ENCODE data around the gene INHBC.
A peak's percentile ranks its signal among the peaks of the same experiment; 100 is the strongest.

Gene INHBC

DNA sequence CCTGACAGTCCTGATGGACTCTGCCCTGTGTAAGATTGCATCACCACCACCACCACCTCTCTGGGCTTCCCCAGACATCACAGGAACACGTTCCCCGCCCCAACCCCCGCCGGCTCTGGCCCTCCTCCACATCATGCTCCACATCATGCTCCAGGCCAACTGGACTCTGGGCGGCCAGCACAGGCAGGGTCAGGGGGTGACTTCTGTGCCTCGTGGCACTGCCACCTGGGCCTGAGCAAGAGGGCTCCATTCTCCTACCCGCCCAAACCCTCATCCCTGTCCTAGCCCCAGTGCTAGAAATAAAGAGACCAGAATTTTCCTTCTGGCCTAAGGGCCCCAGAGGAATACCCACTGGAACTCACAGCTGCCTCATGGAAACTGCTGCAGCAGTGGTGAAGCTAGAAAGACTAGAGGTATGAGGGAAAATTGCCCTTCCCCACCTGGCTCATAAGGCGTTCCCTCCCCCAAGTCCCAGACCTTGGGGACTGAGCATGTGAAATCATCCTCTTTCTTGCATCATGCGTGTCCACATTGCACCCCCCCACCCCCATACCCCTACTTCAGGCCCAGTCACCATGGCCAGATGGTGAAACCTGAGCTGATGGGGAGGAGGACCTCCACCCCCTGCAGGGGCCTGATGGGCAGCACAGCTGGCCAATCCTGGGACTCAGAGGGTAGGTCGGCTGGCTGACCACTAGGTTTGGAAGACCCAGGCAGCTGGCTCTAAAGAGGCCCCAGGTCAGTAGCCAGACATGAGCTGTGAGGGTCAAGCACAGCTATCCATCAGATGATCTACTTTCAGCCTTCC lies 20.2 kb downstream of the INHBC start, which contains the start of gene INHBE:
INHBE (plus strand) TSS at position 742 of the 808 bp plus-strand sequence. CDS start 230 bp downstream, outside the sequence.
- no peak for DNase-seq (ENCODE audit: low read depth in 2 of 2)

DNA sequence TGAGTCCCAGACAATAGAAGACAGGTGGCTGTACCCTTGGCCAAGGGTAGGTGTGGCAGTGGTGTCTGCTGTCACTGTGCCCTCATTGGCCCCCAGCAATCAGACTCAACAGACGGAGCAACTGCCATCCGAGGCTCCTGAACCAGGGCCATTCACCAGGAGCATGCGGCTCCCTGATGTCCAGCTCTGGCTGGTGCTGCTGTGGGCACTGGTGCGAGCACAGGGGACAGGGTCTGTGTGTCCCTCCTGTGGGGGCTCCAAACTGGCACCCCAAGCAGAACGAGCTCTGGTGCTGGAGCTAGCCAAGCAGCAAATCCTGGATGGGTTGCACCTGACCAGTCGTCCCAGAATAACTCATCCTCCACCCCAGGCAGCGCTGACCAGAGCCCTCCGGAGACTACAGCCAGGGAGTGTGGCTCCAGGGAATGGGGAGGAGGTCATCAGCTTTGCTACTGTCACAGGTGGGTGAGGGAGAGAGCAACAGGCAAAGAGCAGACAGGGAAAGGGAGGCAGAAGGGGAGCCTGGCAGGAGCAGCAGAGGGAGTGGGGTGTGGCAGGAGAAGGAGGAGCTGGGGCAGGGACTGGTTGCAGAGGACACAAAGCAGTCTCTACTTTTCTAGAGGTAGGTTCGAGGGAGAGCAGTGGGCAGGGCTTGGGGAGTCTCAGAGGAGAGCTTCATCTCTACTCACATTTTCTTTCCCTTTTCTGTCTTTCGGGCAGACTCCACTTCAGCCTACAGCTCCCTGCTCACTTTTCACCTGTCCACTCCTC lies 21.0 kb downstream of the INHBC start:
- DNase-seq (ENCODE audit: low read depth in 2 of 2): no peak

DNA sequence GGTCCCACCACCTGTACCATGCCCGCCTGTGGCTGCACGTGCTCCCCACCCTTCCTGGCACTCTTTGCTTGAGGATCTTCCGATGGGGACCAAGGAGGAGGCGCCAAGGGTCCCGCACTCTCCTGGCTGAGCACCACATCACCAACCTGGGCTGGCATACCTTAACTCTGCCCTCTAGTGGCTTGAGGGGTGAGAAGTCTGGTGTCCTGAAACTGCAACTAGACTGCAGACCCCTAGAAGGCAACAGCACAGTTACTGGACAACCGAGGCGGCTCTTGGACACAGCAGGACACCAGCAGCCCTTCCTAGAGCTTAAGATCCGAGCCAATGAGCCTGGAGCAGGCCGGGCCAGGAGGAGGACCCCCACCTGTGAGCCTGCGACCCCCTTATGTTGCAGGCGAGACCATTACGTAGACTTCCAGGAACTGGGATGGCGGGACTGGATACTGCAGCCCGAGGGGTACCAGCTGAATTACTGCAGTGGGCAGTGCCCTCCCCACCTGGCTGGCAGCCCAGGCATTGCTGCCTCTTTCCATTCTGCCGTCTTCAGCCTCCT lies 21.6 kb downstream of the INHBC start:
- DNase-seq (ENCODE audit: low read depth in 2 of 2): no peak

DNA sequence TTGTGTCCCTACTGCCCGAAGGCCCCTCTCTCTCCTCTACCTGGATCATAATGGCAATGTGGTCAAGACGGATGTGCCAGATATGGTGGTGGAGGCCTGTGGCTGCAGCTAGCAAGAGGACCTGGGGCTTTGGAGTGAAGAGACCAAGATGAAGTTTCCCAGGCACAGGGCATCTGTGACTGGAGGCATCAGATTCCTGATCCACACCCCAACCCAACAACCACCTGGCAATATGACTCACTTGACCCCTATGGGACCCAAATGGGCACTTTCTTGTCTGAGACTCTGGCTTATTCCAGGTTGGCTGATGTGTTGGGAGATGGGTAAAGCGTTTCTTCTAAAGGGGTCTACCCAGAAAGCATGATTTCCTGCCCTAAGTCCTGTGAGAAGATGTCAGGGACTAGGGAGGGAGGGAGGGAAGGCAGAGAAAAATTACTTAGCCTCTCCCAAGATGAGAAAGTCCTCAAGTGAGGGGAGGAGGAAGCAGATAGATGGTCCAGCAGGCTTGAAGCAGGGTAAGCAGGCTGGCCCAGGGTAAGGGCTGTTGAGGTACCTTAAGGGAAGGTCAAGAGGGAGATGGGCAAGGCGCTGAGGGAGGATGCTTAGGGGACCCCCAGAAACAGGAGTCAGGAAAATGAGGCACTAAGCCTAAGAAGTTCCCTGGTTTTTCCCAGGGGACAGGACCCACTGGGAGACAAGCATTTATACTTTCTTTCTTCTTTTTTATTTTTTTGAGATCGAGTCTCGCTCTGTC lies 22.3 kb downstream of the INHBC start:
- DNase-seq (ENCODE audit: low read depth in 2 of 2): no peak

DNA sequence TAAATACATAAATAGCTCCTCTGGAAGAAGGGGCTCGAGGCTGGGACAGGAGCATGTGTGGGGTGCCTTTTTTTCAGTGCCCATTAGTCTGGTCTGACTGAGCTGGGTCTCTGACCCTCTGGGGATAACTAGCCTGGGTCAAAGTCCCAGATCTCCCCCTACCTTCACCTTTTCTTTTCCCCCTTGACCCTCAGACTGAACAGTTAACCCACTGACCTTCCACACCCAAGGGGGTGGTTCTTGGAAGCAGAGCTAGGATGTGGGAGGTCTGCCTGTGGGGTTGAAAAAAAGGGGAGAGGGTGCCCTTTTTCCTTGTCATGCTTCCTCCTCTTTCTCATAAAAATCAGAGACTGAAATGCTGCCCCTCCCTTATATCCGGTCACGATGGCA lies 24.1 kb downstream of the INHBC start:
- no peak for DNase-seq (ENCODE audit: low read depth in 2 of 2)

DNA sequence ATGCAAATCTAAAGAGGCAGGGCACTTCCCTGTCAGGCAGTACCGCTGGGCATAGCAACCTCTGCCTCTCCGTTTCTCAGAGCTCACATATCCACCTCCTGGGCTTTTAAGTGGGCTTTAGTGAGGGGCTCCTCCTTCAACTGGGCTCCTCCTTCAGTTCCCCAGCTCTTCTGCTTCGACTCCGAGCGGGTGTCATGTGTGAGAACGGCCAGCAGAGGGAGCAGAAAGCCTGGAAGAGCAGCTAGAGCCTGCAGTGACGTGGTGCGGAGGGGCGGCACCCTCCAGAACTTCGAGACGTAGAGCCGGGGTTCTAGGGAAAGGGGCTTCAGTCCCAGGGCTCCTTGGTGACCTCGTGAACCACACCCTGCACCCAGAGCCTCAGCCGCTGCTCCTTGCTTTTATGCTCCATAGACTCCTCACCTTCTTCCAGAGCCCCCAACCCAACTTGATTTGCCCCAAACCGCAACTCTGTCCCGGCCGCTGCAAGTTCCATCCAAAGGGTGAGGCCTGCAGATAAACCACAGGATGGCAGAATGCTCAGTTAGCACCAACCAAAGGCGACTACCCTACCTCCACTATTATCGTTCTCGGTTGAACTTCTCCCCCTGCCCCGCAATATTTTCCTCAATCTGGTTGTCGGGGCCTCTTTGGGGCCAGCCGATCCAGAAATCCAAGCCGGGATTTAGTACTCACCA lies 24.6 kb downstream of the INHBC start:
- DNase-seq (ENCODE audit: low read depth in 2 of 2): peak; percentile 77 to 90

DNA sequence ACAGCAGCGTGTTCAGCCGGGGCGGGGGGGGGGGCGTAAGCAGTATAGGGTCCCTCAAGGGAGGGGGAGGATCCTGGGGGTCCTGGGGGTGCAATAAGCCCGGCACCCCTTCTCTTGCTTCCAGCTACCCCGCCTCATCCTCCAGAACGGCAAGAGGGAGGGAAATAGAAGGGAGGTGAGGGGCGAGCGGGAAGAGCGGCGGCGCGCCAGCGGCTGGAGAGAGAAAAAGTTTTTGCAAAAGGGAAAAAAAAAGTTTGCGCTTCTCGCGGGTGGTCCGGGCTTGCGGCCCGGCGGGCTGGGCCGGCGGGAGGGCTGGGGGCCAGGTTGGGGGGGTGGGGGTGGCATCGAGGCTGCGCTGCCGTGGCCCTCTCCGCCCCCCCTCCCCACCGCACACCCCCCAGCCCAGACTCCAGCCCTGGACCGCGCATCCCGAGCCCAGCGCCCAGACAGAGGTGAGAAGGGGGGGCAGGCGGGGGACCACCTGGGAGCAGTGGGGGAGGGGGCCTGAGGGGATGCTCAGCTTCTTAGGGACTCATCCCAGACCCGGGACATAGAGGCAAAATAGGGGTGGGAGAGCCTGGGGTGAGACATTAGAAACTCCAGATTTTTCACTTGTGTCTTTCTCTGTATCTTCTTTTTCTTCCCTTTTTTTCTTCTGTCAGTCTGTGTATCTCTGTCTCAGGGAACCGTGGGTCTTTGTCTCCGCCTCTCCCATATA lies 25.3 kb downstream of the INHBC start, which contains the start of gene GLI1:
GLI1 (plus strand) TSS at position 36 of the 718 bp plus-strand sequence. CDS start 3,907 bp downstream, outside the sequence.
- DNase-seq (ENCODE audit: low read depth in 2 of 2): no peak

DNA sequence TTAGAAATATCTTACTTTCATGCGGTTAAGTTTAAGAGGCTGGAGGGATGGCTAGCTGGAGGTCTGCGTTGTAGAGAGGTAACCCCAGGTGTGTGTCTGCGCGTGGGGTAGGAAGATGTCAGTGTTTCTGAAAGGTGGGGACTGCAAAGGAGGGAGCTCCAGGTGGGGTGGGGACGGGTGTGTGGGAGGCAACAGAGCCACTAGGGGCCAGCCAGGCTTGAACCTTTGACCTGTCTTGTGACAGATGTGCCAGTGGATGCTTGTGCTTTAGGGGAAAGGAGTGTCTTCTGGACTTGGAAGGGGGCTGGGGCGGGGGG lies 25.8 kb downstream of the INHBC start:
- no peak for DNase-seq (ENCODE audit: low read depth in 2 of 2)

DNA sequence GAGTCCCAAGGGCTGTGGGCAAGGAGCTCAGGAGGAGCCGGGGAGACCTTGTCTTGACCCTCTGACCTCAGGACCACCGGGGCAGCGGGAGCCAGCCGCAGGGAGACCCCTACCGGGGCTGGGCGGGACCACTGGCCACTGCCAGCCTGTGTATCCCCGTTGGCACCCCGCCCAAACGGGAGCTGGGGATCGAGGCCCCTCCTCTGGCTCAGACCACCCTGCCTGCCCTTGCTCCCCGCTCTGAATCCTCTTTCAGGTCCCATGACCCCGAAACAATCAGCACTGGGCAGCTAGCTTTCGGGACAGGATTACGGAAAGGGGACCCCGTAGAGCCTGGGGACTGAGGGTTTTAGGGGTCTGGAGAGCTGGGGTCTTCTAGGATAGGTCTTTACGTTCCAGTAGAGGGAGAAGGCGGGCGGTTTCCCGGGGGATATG lies 26.3 kb downstream of the INHBC start:
- DNase-seq (ENCODE audit: low read depth in 2 of 2): no peak

DNA sequence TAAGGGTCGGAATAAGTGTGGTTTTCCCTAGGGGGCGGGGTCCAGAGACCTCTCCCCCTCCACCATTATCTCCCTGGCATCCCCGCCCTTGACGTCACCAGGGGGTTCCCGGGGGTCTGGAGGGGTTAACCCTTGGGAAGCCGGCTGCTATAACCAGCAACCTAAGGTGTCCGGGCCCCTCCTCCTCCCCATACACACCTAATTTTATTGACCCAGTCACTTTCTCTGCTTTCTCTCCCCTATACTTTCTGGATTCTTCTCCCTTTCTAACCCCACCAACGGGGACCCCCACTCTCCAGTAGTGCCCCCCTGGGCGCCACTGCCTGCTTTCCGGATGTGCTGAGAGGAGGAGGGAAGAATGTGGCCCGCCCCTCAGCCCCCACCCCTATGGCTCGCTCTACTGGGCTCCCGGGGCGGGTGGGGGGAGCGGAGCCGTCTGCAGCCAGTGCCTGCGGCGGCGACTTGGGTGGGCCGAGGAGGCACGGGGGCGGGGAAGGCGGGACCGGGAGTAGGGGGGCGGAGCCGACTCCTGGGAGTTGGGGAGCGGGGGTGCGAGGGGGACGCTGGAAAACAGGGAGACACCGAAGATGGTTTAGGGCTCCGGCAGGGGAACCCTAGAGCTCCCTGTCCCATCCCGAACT lies 26.8 kb downstream of the INHBC start:
- DNase-seq (ENCODE audit: low read depth in 2 of 2): no peak

DNA sequence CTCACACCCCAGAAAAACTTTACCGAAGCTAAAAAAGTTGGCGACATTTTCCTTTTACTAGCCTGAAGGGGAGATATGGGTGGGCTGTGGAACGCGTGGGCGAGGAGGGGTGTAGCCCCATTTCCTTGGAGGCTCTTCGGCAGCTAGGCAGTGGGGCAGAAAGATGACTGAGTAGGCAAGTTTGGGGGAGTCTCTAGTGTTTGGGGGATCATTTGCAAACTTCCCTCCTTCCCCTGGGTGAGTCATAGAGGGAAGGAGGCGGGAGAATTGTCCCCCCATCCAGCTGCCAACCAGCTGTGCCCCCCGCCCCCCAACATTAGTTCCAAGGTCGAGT lies 27.3 kb downstream of the INHBC start:
- DNase-seq (ENCODE audit: low read depth in 2 of 2): no peak

DNA sequence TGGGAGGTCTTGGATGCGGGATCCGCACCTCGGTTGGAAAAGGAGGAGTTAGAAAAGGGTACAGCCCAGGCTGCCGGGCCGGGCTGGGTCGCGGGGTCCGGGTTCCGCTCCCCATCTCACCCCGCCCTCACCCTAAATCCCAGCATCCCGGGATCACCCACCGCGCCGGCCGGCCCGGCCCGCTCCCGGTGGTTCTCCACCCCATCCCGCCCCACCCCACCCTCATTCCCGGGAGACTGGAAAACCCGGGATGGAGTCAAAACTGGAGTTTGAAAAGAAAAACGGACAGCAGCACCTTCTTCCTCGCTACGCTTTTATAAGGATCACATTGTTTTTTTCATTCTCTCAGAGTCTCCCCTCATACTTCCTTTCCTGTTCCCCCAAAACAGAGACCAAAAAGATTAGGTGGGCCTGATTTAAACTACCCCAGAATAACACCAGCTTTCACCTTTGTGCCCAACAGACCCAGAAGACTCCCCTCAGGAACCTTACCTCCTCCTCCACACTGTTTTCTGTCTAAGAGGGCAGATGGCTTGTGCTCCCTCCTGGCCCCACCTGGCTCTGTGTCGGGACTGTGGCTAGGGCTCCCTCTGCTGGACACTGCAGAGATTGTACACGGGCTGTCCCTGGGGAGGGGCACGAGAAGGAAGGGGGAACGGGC lies 27.8 kb downstream of the INHBC start:
- peak; percentile 64 to 83 for DNase-seq (ENCODE audit: low read depth in 2 of 2)

DNA sequence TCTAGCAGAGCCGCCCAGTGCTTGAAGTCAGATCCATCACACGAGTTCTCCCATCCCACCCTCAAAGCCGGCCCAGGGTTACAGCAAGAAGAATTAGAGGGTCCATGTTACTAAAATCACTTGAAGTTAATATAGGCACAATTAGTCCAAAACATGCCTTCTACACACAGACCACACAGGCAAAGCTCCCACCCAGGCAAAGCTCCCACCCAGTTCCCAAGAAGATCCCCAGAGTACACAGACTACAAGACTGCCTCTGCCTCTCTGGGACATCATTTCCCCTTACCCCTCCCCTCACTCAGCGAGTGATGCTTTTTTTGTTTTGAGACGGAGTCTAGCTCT lies 28.3 kb downstream of the INHBC start:
- DNase-seq (ENCODE audit: low read depth in 2 of 2): no peak

DNA sequence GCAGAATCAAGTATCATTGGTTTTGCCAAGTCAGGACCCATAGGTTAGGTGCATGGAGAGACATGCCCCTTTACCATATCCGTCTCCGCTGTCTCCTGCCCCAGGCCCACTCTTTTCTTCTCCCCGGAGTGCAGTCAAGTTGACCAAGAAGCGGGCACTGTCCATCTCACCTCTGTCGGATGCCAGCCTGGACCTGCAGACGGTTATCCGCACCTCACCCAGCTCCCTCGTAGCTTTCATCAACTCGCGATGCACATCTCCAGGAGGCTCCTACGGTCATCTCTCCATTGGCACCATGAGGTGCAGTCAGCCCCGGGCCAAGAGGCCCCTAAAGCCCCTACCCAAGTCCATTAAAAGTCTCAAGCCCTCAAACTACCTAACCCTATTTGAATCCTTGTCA lies 30.0 kb downstream of the INHBC start:
- no peak for DNase-seq (ENCODE audit: low read depth in 2 of 2)

DNA sequence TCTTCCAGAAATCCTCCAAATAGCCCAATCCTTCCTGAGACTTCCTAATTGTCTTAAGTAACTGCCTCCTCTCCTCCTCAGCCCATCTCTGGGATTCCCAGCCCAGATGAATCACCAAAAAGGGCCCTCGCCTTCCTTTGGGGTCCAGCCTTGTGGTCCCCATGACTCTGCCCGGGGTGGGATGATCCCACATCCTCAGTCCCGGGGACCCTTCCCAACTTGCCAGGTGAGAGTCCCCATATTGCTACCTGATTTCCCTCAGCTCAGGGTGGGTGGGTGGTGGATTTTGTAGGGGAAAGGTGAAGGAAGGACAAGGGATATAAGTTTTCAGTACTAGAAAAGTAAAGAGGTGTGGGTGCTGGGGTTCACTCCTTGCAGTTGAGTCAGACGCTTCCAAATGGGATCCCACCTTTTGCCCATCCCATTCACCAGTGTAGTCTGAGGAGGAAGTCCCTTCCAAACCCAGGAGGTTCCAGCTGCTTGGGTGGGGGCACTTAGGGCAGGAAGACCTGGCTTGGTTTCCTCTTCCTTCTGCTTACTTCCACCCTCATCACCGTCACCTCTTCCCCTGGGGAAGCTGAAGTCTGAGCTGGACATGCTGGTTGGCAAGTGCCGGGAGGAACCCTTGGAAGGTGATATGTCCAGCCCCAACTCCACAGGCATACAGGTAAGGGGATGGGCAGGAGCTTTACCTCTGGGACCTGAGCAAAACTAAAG lies 30.6 kb downstream of the INHBC start:
- DNase-seq (ENCODE audit: low read depth in 2 of 2): no peak

DNA sequence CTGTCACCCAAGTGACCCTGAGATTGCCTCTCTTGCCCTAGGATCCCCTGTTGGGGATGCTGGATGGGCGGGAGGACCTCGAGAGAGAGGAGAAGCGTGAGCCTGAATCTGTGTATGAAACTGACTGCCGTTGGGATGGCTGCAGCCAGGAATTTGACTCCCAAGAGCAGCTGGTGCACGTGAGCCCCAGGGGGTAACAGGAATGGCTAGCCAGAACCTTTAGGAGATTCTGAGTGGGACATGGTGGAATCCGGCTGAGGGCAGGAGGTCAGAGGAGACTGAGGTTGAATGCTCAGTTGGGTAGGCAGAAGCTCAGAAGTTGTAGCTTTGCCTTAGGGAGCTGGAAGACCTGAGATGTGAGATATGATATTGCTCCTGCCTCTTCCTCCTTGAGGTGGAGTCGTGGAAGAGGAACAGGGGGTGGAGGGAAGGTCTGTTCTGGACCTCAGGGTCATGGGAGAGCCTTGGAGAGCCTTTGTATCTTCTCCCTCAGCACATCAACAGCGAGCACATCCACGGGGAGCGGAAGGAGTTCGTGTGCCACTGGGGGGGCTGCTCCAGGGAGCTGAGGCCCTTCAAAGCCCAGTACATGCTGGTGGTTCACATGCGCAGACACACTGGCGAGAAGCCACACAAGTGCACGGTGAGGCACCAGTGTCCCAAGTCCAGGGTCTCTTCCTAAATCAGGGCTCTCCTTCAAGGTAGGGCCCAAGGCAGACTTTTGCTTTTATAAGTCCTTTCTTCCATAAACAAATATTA lies 31.3 kb downstream of the INHBC start:
- no peak for DNase-seq (ENCODE audit: low read depth in 2 of 2)

DNA sequence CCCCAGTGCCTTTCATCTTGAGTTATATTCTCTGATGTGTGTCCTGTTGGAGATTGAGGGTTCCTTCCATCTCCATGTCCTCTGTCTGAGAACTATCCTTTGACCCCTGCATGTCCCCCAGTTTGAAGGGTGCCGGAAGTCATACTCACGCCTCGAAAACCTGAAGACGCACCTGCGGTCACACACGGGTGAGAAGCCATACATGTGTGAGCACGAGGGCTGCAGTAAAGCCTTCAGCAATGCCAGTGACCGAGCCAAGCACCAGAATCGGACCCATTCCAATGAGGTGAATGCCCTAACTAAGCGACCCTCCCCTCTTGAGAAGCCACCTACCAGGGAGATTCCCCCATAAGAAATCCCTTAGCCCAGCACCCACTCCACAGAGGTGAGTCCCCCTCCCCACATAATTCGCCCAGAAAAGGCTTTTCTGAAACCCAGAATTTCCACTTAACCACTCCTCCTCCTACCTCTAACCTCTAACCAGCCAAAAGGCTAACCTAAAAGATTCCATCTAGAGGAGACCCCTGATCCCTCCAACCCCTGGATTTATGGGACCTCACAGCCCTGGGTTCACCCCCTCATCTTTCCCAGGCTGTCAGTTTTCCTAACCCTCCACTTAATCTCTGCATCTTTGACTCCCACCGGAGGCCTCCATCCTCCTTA lies 32.8 kb downstream of the INHBC start:
- DNase-seq (ENCODE audit: low read depth in 2 of 2): no peak

DNA sequence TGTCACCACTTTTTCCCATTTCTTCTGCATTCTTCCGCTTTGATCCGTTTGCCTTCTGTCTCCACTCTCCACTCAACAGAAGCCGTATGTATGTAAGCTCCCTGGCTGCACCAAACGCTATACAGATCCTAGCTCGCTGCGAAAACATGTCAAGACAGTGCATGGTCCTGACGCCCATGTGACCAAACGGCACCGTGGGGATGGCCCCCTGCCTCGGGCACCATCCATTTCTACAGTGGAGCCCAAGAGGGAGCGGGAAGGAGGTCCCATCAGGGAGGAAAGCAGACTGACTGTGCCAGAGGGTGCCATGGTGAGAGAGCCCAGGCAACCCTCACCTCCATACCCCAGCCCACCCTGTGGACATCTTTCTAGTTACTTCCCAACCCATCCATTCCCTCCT lies 33.3 kb downstream of the INHBC start:
- DNase-seq (ENCODE audit: low read depth in 2 of 2): no peak
